ENCODE measurements around the gene ZC3H4.

The ZC3H4 gene

DNA sequence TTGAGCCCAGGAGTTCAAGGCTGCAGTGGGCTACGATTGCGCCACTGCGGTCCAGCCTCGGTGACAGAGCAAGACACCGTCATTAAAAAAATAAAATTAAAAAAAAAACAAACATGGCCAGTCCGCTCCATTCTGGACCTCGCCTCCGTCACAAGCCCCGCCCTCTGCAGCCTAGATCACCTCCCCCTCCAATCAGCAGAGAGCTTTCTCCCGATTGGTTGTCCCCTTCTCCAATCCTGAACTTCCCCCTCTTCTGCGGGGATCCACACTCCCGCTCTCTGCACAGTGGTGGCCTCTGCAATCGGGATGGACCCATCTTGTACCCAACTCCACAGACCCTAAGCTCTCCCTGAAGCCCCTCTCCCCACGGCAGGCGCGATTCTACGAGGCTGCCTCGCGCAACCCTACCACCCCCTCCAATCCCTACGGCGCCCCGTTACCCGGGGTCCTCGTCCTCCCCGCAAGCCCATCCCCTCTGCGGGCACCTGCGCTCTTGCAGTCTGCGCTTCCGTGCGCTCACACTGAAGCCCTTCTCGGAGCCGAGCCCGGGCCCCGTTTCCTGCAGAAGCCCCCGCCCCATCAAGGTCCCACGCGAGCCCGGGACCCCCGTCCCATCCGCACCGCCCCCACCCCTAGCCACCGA lies 65.7 kb downstream of the ZC3H4 start:
- DNase-seq (ENCODE audit: low spot score): peak; percentile 94

DNA sequence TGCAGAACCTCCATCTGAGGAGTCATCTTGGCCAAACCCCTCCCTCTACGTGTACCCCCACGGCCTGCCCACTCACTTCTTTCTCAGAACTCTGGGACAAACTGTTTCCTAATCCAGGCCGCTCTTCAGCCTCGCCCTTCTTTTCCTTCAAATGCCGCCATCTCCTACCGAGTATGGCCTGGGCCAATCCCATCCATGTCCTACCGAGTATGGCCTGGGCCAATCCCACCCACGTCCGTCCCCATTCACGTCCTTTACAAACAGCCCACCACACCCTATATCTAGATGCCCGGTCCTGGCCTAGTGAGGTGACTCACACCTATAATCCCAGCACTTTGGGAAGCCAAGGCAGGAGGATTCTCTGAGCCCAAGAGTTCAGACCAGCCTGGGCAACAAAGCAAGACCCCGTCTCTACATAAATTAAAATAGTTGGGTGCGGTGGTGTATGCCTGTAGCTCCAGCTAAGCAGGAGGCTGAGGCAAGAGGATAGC lies 66.3 kb downstream of the ZC3H4 start:
- no peak for DNase-seq (ENCODE audit: low spot score)

DNA sequence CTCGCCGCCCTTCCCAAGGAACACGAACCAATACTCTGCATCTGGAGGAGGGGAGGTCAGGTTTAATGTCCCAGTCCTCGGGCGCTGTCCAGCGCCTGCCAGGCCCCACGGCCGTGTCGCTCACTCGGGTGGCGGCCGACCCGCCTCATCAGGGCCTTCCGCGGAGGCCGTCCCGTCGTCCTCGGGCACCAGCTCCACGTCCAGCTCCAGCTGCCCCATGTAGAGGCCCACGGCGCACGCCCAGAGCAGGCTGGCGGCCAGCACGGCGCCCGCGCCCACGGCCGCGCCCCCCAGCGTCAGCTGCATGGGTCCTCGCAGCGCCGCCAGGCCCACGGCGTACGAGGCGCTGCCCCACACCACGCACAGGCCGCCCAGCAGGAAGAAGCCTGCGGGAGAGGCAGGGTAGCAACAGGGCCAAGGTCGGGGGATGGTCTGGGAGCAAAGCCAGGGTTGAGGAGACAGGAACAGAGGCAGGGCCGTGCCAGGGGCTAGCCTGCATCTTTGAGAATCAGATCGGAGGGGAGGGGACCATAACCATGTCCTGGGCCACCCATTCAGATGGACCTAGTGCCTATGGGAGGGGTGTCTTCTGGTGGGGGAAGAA lies 67.6 kb downstream of the ZC3H4 start:
- DNase-seq (ENCODE audit: low spot score): no peak

DNA sequence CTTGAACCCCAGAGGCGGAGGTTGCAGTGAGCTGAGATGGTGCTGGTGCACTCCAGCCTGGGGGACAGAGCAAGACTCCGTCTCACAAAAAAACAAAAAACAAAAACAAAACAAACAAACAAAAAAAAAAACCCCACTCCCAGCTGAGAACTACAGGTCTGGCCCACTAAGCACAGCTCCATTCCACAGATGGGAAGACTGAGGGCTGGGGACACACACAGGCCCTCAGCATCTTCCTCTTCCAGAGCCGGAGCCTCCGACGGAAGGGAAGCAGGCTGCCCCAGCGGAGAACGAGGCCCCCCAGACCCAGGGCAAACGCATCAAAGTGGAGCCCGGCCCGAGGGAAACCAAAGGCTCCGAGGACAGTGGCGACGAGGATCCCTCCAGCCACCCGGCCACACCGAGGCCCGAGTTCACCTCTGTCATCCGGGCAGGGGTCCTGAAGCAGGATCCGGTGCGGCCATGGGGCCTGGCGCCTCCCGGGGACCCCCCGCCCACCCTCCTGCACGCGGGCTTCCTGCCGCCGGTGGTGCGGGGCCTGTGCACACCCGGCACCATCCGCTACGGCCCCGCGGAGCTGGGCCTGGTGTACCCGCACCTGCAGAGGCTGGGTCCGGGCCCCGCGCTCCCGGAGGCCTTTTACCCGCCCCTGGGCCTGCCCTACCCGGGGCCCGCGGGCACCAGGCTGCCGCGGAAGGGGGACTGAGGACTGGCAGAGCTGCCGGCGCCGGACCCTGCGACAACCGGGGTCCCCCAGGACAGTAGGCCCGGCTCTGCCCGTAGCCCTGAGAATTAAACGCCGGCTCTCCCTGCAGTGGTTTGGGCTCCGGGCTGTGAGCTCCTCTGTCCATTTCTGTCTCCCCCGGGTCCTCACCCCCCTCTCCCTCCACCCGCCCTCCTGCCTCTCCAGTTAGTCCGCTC lies 68.4 kb downstream of the ZC3H4 start:
- no peak for DNase-seq (ENCODE audit: low spot score)

GRCh38 chr19:47040869-47041268 lies 72.7 kb downstream of the ZC3H4 start:
- DNase-seq (ENCODE audit: low spot score): no peak

- DNase-seq (ENCODE audit: low spot score): no peak
These were observed 74.2 kb downstream of the ZC3H4 start for GRCh38 chr19:47039239-47039874.

DNA sequence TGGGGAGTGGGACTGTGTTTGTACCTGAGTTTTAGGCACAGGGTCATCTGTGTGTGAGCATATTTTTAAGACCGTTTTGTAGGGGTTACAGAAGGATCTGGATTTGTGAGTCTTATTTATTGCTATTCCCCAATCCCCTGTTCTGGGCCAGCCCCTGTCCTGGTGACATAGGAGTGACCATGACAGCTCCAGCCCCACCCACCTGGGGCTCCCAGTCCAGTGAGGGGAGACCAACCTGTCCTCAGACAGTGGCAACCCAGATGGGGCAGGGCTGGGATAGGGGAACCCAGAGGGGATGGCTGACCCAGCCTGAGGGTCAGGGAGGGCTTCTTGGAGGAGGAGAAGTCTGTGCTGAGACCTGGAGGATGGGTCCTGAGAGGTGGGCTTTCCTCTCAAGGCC lies 75.8 kb downstream of the ZC3H4 start:
- no peak for DNase-seq (ENCODE audit: low spot score)

DNA sequence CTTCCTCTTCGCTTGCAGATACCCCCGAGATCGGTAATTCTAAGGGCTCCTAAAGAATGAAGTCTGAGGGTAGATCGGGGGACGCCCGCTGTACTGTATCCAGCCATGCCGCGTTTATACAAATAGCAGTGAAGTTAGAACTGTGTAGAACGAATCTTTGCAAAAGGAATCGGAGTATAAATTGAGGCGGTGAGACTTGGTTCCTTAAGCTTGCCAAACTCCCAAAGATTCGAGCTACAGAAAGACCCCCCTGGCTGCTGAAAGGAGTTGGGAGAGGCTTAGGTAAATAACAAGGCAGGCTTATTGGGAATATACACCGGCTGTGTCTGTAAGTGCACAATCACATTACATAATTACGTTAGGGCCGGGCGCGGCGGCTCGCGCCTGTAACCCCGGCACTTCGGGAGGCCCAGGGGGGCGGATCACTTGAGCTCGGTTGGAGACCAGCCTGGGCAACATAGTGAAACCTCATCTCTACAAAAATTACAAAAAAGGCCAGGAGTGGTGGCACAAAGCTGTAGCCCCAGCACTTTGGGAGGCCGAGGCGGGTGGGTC lies 77.4 kb downstream of the ZC3H4 start:
- peak; percentile 57 for DNase-seq (ENCODE audit: low spot score)

DNA sequence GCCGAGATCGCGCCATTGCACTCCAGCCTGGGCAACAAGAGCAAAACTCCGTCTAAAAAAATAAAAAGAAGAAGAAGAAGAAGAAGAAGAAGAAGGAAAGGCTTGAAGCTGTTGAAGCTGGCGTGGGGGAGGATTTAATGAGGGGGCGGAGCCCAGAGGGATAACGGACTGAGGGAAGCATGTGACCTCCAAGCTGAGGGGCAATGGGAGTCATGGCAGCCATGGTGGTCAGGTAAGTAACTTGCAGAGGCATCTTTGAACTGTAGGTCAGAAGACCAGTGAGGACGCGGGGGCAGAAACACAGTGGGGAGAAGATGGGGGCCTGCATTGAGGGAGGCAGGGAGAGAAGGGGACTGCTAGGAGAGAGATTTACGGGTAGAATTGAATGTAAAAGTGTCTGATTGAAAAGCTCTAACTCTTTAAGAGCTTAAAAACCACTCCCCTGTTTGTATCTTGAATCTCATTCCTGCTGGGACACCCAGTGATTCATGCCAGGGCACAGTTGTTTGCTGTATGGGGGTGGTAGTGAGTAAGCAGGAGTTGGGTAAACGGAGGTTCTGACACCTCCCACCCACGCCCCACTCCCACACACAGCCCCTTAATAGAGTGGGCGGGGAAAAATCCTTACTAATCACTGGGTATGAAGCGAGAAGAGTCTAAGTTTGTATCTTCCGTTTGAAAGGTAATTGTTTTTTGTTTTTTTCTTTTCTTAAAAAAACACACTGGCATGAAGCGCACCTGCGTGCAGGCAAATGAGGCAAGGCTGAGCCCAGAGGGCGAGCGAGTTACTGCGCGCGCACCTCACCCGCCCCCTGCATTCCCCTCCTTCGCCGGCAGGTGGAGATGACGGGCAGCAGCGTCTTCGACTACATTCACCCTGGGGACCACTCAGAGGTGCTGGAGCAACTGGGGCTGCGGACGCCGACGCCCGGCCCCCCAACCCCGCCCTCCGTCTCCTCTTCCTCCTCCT lies 78.2 kb downstream of the ZC3H4 start:
- DNase-seq (ENCODE audit: low spot score): peak; percentile 88

DNA sequence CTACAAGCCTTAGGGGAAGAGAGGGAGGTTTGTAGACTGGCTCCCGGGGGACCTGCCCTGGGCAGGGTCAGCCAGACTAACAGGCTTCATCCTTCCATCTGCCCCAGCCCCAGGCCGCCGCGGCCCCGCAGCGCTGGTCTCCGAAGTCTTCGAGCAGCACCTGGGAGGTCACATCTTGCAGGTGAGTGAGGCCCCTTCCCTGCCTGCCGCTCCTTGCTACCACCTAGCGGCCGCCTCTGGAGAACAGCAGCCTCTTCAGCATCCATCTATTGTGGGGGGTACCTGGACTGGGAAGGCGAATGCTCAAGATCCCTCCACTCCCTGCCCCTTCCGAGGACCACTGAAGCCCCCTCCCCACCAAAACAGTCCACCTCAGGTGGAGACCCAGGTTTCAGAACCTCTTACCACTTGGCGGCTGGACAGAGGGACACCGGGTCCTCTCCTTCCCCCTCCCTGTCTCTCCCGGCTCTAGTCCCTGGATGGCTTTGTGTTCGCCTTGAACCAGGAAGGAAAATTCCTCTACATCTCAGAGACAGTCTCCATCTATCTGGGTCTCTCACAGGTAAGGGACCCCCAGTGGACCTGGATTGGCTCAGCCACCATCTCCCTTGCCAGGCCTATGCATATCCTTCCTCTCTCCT lies 81.3 kb downstream of the ZC3H4 start:
- DNase-seq (ENCODE audit: low spot score): no peak

GRCh38 chr19:47028195-47028601 lies 85.4 kb downstream of the ZC3H4 start:
- DNase-seq (ENCODE audit: low spot score): no peak

DNA sequence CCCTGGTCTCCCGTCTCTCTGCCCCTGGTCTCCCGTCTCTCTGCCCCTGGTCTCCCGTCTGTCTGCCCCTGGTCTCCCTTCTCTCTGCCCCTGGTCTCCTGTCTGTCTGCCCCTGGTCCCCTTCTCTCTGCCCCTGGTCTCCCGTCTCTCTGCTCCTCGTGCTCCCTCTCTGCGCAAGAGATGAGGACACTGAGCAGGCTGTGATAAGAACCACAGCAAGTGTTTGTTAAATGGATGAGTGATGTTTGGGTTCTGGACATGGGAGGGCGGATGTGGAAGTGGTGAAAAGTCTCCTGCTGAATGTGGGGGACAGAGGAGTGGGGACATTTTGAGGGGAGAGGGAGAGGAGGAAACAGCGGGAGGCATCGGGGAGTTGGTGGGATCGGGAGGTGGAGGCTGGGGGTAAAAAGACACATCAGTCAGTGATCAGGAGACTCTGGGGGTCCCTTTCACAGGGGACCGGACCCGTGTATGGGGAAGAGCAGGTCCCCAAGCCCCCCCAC lies 85.9 kb downstream of the ZC3H4 start:
- DNase-seq (ENCODE audit: low spot score): no peak

GRCh38 chr19:47026889-47027288 lies 86.7 kb downstream of the ZC3H4 start:
- DNase-seq (ENCODE audit: low spot score): no peak

- DNase-seq (ENCODE audit: low spot score): no peak
These were observed 87.4 kb downstream of the ZC3H4 start for GRCh38 chr19:47026156-47026555.

- DNase-seq (ENCODE audit: low spot score): no peak
These were observed 89.1 kb downstream of the ZC3H4 start for GRCh38 chr19:47024502-47024901.

DNA sequence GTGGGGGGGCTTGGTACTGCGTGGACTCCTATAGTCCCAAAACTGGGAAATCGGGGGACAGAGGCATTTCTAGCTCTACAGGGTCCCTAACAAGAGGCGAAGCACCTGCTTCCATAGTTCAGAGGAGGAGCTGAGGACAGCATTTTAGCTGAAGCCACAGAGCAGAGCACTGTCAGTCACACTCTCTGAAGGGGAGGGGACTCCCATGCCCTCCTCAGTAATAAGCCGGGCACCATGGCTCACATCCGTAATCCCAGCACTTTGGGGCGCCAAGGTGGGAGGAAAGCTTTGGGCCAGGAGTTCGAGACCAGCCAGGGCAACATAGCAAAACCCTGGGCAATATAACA lies 90.2 kb downstream of the ZC3H4 start:
- no peak for DNase-seq (ENCODE audit: low spot score)

GRCh38 chr19:47022541-47023447 lies 90.8 kb downstream of the ZC3H4 start:
- DNase-seq (ENCODE audit: low spot score): no peak

DNA sequence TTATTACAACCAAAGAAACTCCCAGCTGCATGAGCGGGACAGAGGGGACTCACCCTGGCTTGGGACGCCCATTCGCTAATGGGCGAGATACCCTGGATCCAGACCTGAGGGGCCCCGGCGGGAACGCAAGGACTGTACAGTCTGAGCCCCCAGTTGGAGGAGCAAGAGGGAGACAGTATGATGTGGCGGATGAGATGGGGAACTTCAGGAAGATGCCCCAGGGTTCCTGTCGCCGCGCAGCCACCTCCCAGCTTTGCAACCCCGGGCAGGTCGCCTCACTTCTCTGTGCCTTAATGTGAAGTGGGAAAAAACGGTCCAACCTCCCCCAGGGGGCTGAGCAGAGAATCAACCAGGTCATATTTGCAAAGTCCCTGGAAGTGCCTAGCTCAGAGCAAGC lies 91.4 kb downstream of the ZC3H4 start:
- no peak for DNase-seq (ENCODE audit: low spot score)

- no peak for DNase-seq (ENCODE audit: low spot score)
These were observed 91.9 kb downstream of the ZC3H4 start for GRCh38 chr19:47021536-47022139.

Data from RKO (cell line).